Choroid plexus epithelial cell (primary cell): Measurements from ENCODE around the gene NLRP12.
"Not testable (repeated sequence)": the region's sequence is repeated elsewhere in the genome, so short reads cannot be mapped to it uniquely, and the experiment has no call there.

Experiments used
- DNase-seq: peaks from one replicate; pipeline ENCODE4 v3.0.0-alpha.2; 2010; ENCODE audit warnings: low read depth
- H3K4me3 ChIP-seq: 2 replicates; pipeline ENCODE4 v1.5.1; 2011; ENCODE audit warnings: low read depth, mild to moderate bottlenecking, control low read depth, low read length, moderate library complexity
- TF ChIP-seq, protein P1 (sequence below): conservative IDR thresholded peaks from 2 replicates; pipeline ENCODE4 v1.5.1; 2011; ENCODE audit warnings: low read depth, mild to moderate bottlenecking, control low read depth, inconsistent platforms, low read length, moderate library complexity

NLRP12 gene

GRCh38 chr19:53787266-53787665, 36.8 kb downstream of the NLRP12 start:
- DNase-seq, result no peak

GRCh38 chr19:53786744-53787143, 37.4 kb downstream of the NLRP12 start:
- no peak overlapping the region for H3K4me3 ChIP-seq
- DNase-seq, result no peak
- TF ChIP-seq, protein P1, sequence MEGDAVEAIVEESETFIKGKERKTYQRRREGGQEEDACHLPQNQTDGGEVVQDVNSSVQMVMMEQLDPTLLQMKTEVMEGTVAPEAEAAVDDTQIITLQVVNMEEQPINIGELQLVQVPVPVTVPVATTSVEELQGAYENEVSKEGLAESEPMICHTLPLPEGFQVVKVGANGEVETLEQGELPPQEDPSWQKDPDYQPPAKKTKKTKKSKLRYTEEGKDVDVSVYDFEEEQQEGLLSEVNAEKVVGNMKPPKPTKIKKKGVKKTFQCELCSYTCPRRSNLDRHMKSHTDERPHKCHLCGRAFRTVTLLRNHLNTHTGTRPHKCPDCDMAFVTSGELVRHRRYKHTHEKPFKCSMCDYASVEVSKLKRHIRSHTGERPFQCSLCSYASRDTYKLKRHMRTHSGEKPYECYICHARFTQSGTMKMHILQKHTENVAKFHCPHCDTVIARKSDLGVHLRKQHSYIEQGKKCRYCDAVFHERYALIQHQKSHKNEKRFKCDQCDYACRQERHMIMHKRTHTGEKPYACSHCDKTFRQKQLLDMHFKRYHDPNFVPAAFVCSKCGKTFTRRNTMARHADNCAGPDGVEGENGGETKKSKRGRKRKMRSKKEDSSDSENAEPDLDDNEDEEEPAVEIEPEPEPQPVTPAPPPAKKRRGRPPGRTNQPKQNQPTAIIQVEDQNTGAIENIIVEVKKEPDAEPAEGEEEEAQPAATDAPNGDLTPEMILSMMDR, result no peak

More at GRCh38 chr19:53787266-53787665, 36.8 kb downstream of the NLRP12 start:
- no peak overlapping the region for H3K4me3 ChIP-seq
- TF ChIP-seq, protein P1, result no peak

DNA sequence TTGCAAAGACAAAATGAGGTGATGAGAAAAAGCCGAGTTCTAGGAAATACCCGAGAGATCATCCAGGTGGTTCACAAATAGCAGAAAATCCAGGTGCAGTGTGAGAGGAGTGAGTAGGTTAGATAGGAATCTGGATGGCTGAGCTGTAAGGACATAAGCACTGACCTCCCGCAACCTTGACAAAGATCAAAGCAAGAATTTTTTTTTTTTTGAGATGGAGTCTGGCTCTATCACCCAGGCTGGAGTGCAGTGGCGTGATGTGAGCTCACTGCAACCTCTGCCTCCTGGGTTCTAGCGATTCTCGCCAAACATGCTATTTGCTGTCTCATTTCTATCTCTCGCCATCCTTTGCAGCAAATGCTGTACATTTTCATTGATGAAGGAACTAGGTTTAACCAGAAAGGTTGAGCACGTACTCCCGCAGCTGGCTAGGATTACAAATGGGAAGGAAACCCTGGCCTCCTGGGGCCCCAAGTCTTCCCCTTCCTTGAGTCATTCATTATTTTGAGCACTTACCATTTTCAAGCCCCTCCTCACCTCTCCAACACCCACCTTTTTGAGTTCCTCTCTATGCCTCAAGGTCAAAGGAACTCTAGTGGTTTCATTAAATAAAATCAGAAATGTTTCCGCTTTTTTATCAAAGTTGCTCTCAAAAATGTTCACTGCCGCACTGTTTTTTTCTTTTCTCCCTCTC, 38.8 kb downstream of the NLRP12 start:
- no peak overlapping the region for H3K4me3 ChIP-seq
- TF ChIP-seq, protein P1, result no peak
- no peak for DNase-seq

- TF ChIP-seq, protein P1, result no peak
- no peak for DNase-seq
- H3K4me3 ChIP-seq, result no peak overlapping the region
Measured at GRCh38 chr19:53782698-53783097, 41.4 kb downstream of the NLRP12 start.

GRCh38 chr19:53781332-53781731, 42.8 kb downstream of the NLRP12 start:
- not testable (repeated sequence) for DNase-seq, H3K4me3 ChIP-seq

- no peak overlapping the region for H3K4me3 ChIP-seq
- DNase-seq, result no peak
- TF ChIP-seq, protein P1, result no peak
Measured at GRCh38 chr19:53780506-53780905, 43.6 kb downstream of the NLRP12 start.

- no peak overlapping the region for H3K4me3 ChIP-seq
- DNase-seq, result no peak
- TF ChIP-seq, protein P1, result no peak
Measured at GRCh38 chr19:53775524-53775923, 48.6 kb downstream of the NLRP12 start.

- H3K4me3 ChIP-seq, DNase-seq: not testable (repeated sequence)
Measured at GRCh38 chr19:53774491-53774890, 49.6 kb downstream of the NLRP12 start.
